ENCODE results near the gene TIA1. TPM values are rescaled to one million over a fixed set of nuclear protein-coding genes. Genes with fewer than 3 reads are reported as not detected.
"Not testable (repeated sequence)": the region's sequence is repeated elsewhere in the genome, so short reads cannot be mapped to it uniquely, and the experiment has no call there.

Gene TIA1
- total RNA-seq, 1 experiment from 2014 or later = 66.6 TPM

DNA sequence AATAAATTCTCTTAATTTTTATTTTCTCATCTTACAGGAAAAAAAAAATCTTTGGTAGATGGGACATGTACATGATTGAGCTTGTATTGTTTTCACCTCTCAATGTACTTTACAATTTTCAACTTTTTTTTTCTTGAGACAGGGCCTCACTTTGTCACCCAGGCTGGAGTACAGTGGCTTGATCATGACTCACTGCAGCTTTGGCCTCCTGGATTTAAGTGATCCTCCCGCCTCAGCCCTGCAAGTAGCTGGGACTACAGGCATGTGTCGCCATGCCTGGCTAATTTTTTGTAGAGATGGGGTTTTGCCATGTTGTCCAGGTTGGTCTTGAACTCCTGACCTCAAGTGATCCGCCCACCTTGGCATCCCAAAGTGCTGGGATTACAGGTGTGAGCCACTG is 25.1 kb downstream of the TIA1 start:
- peak; percentile 16 for DNase-seq (ENCODE audit: low read depth)

DNA sequence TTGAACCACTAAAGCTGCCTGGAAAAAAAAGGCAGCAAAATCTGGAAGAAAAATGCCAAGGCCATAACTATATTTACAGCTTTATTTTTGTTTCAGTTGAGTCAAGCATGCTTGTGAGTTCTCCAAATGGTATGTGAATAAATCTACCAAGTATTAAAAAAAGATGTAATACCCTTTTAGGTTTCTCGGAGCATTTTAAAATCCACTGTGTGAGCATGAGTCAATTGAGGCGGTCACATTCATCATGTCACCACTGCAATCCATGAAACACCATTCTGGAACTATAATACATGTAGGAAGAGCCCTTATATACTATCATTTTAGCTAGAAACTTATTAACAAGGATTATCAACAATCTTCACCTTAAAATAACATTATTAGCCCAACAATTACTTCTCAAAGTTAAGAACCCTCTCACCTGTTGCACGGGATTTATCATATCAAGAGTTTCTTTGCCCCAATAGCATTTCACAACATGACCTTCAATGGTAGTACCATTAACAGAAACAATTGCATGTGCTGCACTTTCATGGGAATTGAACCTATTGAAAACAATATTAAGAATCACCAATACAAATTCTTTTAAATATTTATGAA is 33.4 kb downstream of the TIA1 start:
- no peak for DNase-seq (ENCODE audit: low read depth)

DNA sequence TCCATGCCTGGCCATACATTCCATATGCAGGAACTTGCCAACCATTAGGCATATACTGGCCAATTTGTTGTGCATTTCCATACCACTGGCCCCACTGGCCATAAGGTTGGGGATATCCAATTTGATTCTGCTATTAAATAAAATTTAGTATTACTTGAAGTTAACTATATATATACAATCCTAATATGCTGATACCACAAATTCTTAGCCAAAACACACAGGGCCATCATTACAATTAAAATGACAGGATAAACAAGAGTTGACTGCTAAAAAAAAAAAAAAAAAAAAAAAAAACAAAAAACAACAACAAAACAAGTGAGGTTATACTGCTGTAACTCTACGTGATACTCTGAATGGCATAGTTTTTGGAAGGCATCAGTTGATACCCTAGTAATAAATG is 34.1 kb downstream of the TIA1 start:
- DNase-seq (ENCODE audit: low read depth) = no peak

- DNase-seq (ENCODE audit: low read depth) = no peak
Measured at GRCh38 chr2:70212298-70212932, 36.0 kb downstream of the TIA1 start.

- no peak for DNase-seq (ENCODE audit: low read depth)
Measured at GRCh38 chr2:70211595-70211994, 36.8 kb downstream of the TIA1 start.

- DNase-seq (ENCODE audit: low read depth) = no peak
Measured at GRCh38 chr2:70204452-70204851, 44.0 kb downstream of the TIA1 start.

- DNase-seq (ENCODE audit: low read depth) = no peak
Measured at GRCh38 chr2:70203086-70203485, 45.3 kb downstream of the TIA1 start.

- DNase-seq (ENCODE audit: low read depth) = no peak
Measured at GRCh38 chr2:70202236-70202806, 46.1 kb downstream of the TIA1 start.

DNA sequence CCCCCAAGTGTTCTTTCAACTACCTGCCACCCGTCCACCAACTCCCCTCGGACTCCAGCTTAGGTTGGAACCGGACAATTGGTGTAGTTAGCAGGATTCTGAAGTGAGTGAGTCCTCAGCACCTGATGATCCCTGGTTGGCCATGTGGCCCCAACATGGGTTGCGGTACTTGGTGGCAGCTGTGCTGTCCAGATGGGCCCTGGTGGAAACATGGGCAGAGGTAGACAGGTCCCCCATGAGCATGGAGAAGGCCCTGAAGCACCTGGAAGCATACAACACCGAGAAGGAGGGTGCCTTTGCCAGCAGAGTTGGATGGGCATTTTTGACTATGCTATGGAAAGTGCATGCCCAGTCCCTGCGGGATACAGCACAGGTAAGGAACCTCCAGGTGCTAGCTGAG is 46.6 kb downstream of the TIA1 start:
- DNase-seq (ENCODE audit: low read depth) = no peak

DNA sequence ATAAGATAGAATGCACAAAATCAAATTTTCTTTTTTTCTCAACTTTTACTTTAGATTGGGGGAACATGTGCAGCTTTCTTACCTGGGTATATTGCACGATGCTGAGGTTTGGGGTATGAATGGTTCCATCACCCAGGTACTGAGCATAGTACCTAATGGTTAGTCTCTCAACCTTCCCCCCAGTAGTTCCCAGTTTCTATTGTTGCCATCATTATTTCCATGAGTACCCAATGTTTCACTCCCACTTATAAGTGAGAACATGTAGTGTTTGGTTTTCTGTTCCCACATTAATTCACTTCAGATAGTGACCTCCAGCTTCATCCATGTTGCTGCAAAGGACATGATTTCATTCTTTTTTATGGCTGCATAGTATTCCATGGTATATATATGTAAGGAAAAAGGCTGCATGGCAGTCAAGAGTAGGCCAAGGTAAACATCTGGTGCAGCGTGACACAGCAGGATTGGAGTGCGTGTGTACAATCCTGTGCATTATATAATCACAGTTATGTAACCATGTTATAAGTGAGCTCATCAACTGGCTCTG is 47.1 kb downstream of the TIA1 start:
- DNase-seq (ENCODE audit: low read depth) = no peak

- DNase-seq (ENCODE audit: low read depth) = no peak
Measured at GRCh38 chr2:70199320-70199864, 49.0 kb downstream of the TIA1 start.

DNA sequence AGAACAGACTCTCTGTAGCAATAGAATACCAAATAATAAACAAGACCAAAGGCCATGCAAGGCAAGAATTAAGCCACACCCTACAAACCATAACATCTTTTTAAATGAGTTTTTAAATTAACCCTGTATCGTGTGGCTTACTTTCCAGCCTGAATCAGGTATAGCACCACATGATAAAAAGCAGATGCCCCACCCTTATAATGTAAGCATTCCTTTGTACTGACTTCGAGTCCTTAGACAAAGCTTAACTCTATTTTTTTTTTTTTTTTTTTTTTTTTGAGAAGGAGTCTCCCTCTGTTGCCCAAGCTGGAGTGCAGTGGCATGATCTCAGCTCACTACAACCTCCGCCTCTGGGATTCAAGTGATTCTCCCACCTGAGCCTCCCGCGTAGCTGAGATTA is 55.9 kb downstream of the TIA1 start:
- DNase-seq (ENCODE audit: low read depth) = no peak

DNA sequence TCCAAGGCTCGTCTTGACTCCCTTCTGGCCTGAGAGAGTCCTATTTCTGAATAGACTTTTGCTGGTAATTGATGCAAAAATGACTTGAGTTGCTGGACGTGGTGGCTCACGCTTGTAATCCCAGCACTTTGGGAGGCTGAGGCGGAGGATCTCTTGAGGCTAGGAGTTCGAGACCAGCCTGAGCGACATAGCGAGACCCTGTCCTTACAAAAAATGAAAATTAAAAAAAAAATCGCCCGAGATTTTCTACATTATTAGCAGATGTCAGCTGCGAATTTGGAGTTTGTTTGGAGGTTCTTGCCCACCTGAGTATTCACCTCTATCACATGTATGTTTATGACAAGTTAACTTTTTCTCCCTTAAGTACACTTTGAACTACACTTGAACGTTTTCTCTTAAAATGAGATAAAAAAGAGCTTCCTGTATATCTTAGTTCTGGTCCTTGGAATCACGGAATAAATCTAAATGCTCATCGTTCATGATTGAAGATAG is 57.1 kb downstream of the TIA1 start:
- DNase-seq (ENCODE audit: low read depth) = no peak

DNA sequence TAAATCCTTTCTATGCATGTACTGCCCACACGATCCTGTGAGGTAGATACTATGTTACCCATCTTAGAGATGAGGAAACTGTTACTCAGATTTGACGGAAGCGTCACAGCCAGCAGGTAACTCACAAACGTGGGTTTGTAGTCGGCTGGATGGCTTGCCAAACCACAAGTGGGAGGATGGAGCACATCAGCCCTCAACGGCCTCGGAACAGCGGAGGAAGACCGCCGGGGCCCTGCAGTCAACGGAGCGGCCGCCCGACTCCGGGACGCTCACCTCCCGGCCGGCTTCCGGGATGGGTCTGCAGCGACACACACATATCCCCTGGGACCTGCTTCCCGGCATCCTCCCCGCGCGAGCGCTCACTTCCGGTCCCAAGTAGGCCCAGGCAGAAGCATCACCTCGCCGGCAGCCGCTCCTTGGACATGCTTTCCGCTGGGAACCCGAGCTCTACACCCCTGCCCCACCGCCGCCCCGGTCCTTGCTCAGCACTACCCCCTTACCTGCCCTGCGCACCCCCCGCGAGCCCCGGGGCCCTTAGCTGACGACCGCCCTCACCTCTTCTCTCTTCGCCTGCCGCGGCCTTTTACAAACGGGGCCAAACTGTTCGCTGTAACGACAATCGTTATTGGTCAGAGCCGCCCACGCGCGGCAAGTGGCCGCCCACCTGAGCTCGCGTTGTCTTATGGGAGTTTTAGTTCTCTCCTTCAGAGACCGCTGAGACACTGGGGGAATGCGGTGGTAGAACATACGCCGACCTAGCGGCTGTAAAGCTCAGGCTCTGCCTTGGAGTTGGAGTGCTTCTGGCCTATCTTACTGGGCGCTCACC is 57.8 kb downstream of the TIA1 start, which contains the start of gene C2orf42:
C2orf42 (minus strand) TSS at position 602 of the 826 bp plus-strand sequence. CDS start 9,034 bp downstream, outside the sequence.
- DNase-seq (ENCODE audit: low read depth) = peak; percentile 97

GRCh38 chr2:70188460-70188859 is 60.0 kb downstream of the TIA1 start:
- no peak for DNase-seq (ENCODE audit: low read depth)

DNA sequence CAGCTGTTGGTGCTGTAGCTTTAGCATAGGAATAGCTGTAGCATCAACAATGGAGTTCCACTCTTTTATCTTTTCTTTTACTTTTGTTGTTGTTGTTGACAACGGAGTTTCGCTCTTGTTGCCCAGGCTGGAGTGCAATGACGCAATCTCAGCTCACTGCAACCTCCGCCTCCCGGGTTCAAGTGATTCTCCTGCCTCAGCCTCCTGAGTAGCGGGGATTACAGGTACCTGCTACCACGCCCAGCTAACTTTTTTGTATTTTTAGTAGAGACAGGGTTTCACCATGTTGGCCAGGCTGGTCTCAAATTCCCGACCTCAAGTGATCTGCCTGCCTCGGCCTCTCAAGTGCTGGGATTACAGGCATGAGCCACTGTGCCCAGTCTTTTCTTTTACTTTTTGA is 61.3 kb downstream of the TIA1 start:
- DNase-seq (ENCODE audit: low read depth) = not testable (repeated sequence)

- no peak for DNase-seq (ENCODE audit: low read depth)
Measured at GRCh38 chr2:70182689-70183088, 65.7 kb downstream of the TIA1 start.

GRCh38 chr2:70181363-70181956 is 67.0 kb downstream of the TIA1 start:
- DNase-seq (ENCODE audit: low read depth) = no peak

GRCh38 chr2:70173520-70173919 is 74.9 kb downstream of the TIA1 start:
- no peak for DNase-seq (ENCODE audit: low read depth)

GRCh38 chr2:70169654-70170245 is 78.7 kb downstream of the TIA1 start:
- not testable (repeated sequence) for DNase-seq (ENCODE audit: low read depth)

Data from HT1080 (cell line).